HEK293T (cell line): Measurements from ENCODE around the gene SLC25A2.

ENCODE experiments used
- FOXA1 ChIP-seq: fragments of 450-650 bp; IDR thresholded peaks from 2 replicates; pipeline ENCODE4 v1.6.1; 2016; ENCODE audit warnings: mild to moderate bottlenecking
- NFRKB ChIP-seq: fragments of 450-650 bp; IDR thresholded peaks from 2 replicates; pipeline ENCODE4 v1.6.1; 2016; ENCODE audit warnings: mild to moderate bottlenecking, moderate library complexity
- TARDBP ChIP-seq: fragments of 450-650 bp; IDR thresholded peaks from 2 replicates; pipeline ENCODE4 v1.6.1; 2016

DNA sequence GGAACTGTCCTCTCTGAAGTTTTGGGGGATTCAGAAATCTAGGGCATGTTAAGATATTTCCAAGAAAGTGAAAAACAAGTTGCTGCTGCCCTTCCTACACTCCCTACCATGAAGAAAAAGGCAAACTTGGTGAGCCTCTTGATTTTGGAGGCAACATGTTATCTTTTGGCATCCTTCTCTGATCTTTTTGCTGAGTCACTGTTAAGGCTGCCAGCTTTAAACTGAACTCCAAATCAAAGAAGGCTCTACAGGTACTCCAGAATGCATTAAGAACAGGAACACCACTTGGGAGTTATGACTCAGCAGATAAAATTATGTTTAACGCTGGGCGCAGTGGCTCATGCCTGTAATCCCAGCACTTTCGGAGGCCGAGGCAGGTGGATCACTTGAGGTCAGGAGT is 34.7 kb downstream of the SLC25A2 start:
- TF ChIP-seq FOXA1 (no peak), NFRKB (no peak), TARDBP (no peak)
